Measurements from ENCODE around the gene CDK5R2. TPM values are rescaled to one million over a fixed set of nuclear protein-coding genes. Genes with fewer than 3 reads are reported as not detected.
A peak's percentile ranks its signal among the peaks of the same experiment; 100 is the strongest.

Gene CDK5R2
- total RNA-seq, 1 donor from 2014 or later = 0.14 TPM

DNA sequence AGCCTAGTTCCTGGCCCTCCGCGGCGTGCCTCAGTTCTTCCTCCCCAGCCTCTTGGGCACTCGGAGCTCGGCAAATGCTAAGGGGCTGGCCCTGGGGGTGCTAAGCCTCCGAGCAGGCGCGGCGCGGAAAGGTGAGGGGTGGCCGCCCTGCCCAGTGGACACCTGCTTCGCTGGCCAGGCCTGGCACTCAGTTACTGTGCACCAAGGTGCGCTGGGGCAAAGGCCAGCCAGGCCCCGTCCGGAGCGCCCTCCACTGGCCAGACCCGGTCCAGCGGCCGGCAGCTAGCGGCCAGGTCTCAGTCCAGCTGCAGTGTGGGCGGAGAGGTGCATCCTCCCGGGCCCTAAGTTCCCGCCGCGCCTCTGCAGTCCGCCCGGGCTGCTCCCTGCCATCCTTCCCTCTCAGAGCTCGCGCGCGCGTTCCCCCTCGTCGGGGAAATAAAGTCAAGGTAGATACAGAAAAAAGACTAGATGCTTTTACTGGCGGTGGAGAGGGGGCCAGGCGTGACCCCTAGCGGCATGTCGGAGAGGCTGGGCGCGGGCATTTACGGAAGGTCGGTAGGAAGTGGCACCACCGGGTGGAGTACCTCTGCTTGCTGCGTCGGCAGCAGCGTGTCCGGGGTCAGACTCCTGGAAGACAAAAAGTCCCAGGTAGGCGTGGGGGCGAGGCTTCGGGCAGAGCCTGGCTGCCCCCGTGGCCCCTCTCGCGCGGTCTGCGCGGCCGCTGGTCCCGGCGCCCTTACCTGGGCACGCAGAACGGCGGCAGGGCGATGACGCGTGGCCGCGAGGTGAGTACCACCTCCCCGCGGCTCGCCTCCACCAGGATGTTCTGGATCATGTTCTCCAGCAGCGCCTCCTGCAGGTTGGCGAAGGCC, 43.2 kb downstream of the CDK5R2 start:
- peak; percentile 46 for DNase-seq (ENCODE audit: low spot score)

DNA sequence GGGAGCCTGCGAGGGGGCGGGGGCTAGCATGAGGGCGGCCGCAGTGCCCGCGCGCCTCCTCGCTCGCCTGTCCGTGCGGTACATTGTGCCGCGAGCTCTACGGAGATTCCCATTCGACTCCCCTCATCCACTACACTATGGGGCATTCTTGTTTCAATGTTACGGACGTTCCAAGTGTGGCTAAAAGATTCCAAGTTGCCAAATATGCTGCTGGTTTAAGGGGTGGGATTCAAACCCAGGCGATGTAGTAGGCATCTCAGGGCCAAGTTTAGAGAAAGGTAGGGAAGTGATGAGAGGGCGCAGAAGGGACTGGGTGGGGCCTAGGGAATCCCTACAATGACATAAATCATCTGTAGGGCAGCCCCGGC, 43.8 kb downstream of the CDK5R2 start:
- DNase-seq (ENCODE audit: low spot score) = no peak

DNA sequence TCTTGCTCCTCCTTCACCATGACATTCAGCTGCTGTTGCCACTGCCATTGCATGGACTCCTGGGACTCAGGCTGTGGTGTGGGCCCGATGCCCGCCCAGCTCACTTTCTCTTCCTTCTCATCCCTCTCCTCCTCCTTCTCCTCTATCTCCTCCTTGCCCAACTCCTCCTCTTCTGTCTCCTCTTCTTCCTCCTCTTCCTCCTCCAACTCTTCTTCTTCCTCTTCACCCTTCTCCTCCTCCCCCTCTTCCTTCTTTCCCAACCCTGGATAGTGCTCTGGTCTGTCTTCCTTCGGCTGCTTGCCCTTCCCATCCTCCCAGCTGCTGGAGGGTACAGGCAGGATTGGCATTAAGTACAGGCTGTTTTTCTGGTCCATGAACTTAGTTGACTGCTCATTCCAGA, 44.5 kb downstream of the CDK5R2 start:
- DNase-seq (ENCODE audit: low spot score) = no peak

DNA sequence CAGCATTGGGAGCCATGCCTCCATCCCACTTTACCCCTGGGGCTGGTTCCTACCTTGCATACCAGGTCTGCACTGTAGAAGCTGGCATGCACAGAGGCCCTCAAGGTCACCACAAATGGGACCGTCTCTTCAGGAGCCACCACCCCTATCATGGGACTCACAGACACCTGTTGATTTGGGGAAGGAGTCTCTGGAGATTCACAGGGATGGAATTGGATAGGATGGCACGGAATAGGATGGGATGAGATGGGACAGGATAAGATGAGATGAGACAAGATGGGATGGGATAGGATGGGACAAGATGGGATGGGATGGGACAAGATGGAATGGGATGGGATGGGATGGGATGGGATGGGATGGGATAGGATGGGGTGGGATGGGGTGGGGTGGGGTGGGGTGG, 49.8 kb downstream of the CDK5R2 start:
- DNase-seq (ENCODE audit: low spot score) = no peak

DNA sequence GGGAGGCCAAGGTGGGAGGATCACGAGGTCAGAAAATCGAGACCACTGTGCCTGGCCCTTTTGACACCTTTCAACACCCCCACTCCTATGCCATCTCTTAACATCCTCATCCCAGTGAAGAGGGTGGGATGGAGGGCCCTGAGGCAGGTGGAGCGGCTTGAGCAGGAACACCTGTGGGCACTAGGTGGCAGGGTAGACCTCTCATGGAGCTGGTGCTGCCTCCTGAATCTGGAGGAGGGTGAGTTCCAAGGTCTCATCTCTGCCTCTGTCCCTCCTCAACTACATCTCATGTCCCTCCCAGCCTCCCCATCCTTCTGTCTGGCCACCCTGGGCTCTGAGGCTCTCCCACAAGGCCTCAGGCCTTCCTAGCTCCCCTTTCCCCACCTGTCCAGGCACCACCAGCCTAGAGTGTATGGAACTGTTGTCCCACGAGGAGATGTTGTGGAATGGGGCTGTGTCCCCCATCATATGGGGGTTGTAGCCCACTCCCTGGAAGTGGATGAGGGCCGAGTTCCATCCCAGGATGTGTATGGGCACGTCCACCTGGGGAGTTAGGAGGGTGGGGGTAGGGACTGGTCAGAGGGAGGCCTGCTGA, 50.8 kb downstream of the CDK5R2 start:
- DNase-seq (ENCODE audit: low spot score) = no peak

DNA sequence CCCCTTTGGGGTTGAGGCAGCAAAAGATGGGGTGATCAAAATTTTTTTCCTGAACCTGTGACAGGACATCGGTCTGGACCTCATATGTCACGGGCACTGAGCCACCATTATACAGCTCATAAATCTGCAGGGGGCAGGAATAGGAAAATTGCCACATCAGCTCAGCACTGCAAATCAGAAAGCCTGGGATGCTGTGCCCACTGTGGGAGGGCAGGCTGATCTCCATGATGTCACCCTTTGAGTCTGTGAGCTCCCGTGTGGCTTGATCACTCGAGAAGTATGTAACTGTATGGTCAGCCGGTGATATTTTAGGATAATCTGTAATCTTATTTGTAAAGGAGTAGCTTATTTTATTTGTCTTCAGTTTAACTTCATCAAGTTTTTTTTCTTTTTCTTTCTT, 51.4 kb downstream of the CDK5R2 start:
- no peak for DNase-seq (ENCODE audit: low spot score)

Other genes starting within 250 kb of the CDK5R2 start
- gene TTLL4, start 248.8 kb upstream of the CDK5R2 start, total RNA-seq = 33.7 TPM
- 20.4 TPM for gene CYP27A1, start 177.5 kb upstream of the CDK5R2 start, total RNA-seq
- gene PRKAG3, start 127.9 kb upstream of the CDK5R2 start, total RNA-seq = not detected
- gene WNT6, start 99.9 kb upstream of the CDK5R2 start, total RNA-seq = 1.5 TPM
- 0.12 TPM for gene WNT10A, start 78.8 kb upstream of the CDK5R2 start, total RNA-seq
- gene FEV, start 25.5 kb downstream of the CDK5R2 start, total RNA-seq = not detected
- gene CRYBA2, start 33.8 kb downstream of the CDK5R2 start, total RNA-seq = not detected
- gene CFAP65, start 81.8 kb downstream of the CDK5R2 start, total RNA-seq = 0.29 TPM
- 12.8 TPM for gene IHH, start 101.3 kb downstream of the CDK5R2 start, total RNA-seq
- 8.7 TPM for gene NHEJ1, start 201.1 kb downstream of the CDK5R2 start, total RNA-seq
- gene SLC23A3, start 210.4 kb downstream of the CDK5R2 start, total RNA-seq = 4.7 TPM
- gene CNPPD1, start 217.3 kb downstream of the CDK5R2 start, total RNA-seq = 81.2 TPM
- gene RETREG2, start 218.6 kb downstream of the CDK5R2 start, total RNA-seq = 116 TPM
- gene ZFAND2B, start 247.1 kb downstream of the CDK5R2 start, total RNA-seq = 52.6 TPM